Type B pancreatic cell (in vitro differentiated cells): Measurements from ENCODE around the gene CLCN6. TPM values are rescaled to one million over a fixed set of nuclear protein-coding genes. Genes with fewer than 3 reads are reported as not detected.

Source experiments
- DNase-seq: peaks from one replicate; pipeline ENCODE4 v3.0.0; 2021; ENCODE audit warnings: mixed read lengths; ENCODE audit not compliant: unreplicated experiment; ENCODE audit errors: extremely low spot score
- H3K27ac Mint-ChIP-seq: 2 replicates; pipeline ENCODE4 v1.8.0; 2021; ENCODE audit warnings: mild to moderate bottlenecking, mixed read lengths
- H3K27me3 Mint-ChIP-seq: 2 replicates; pipeline ENCODE4 v1.8.0; 2021; ENCODE audit warnings: mixed read lengths
- H3K36me3 Mint-ChIP-seq: 2 replicates; pipeline ENCODE4 v1.8.0; 2021; ENCODE audit warnings: mixed read lengths
- H3K4me1 Mint-ChIP-seq: one replicate; pipeline ENCODE4 v1.8.0; 2021; ENCODE audit warnings: mixed read lengths; ENCODE audit not compliant: unreplicated experiment
- H3K4me3 Mint-ChIP-seq: 2 replicates; pipeline ENCODE4 v1.8.0; 2021; ENCODE audit warnings: mild to moderate bottlenecking, mixed read lengths
- H3K9me3 Mint-ChIP-seq: 2 replicates; pipeline ENCODE4 v1.8.0; 2021; ENCODE audit warnings: mixed read lengths
- total RNA-seq: library from RNA; stranded (reverse); gene quantifications from 2 replicates; pipeline ENCODE4 v1.2.1, GENCODE V29; 2021; ENCODE audit warnings: low replicate concordance
- TF ChIP-seq, protein P1 (sequence below): fragments of 200-600 bp; sonication (generic); conservative IDR thresholded peaks from 2 replicates; pipeline ENCODE4 v1.5.0; 2021; ENCODE audit warnings: antibody characterized with exemption, mild to moderate bottlenecking

The CLCN6 gene
- total RNA-seq, 1 donor from 2014 or later: 31.1 TPM

DNA sequence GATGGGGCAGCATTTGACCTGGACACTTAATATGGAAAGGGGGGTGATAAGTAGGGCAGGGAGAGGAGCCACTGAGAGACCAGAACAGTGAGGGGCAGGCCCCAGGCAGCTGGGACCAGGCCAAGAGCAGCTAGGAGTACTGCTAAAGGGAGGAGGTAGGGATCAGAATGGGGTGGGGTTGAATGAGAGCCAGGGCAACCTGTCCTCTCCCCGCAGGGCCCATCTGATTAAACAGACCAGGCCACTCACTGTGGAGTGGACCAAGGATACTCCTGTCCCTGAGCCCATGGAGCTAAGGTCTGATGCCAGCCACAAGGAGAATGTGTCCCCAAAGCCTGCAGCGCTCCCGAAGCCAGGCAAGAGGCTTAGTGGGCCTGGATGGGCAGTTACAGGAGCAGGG is 41.9 kb upstream of the CLCN6 start:
- H3K4me3 Mint-ChIP-seq: no peak overlapping the region
- H3K9me3 Mint-ChIP-seq: no peaks in the 10 kb centered on the region

DNA sequence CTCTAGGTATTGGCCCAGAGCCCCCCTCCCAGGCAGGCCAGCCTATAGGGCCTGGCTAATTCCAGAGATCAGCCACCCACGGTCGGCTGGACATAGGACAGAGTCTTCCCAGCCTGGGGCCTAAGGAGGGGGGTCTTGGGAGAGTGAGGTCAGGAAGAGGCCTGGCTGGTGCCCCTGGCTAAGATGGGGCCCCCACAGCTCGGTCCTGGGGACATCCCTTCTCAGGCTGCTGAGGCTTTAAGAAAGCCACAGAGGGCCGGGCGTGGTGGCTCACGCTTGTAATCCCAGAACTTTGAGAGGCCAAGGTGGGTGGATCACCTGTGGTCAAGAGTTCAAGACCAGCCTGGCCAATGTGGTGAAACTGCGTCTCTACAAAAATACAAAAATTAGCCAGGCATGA is 41.5 kb upstream of the CLCN6 start:
- no peaks in the 10 kb centered on the region for H3K36me3 Mint-ChIP-seq
- H3K27ac Mint-ChIP-seq: no peak overlapping the region
- no peaks in the 10 kb centered on the region for H3K9me3 Mint-ChIP-seq
- no peak for DNase-seq
- H3K4me3 Mint-ChIP-seq: no peak overlapping the region
- H3K4me1 Mint-ChIP-seq: peaks cover 12% of the 10 kb centered on the region
- TF ChIP-seq, protein P1, sequence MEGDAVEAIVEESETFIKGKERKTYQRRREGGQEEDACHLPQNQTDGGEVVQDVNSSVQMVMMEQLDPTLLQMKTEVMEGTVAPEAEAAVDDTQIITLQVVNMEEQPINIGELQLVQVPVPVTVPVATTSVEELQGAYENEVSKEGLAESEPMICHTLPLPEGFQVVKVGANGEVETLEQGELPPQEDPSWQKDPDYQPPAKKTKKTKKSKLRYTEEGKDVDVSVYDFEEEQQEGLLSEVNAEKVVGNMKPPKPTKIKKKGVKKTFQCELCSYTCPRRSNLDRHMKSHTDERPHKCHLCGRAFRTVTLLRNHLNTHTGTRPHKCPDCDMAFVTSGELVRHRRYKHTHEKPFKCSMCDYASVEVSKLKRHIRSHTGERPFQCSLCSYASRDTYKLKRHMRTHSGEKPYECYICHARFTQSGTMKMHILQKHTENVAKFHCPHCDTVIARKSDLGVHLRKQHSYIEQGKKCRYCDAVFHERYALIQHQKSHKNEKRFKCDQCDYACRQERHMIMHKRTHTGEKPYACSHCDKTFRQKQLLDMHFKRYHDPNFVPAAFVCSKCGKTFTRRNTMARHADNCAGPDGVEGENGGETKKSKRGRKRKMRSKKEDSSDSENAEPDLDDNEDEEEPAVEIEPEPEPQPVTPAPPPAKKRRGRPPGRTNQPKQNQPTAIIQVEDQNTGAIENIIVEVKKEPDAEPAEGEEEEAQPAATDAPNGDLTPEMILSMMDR: no peak
- H3K27me3 Mint-ChIP-seq: peaks cover 25% of the 10 kb centered on the region

More for the DNA sequence above, 41.9 kb upstream of the CLCN6 start:
- DNase-seq: no peak
- H3K4me1 Mint-ChIP-seq: peaks cover 12% of the 10 kb centered on the region
- no peak overlapping the region for H3K27ac Mint-ChIP-seq
- H3K27me3 Mint-ChIP-seq: peaks cover 25% of the 10 kb centered on the region
- TF ChIP-seq, protein P1: no peak
- H3K36me3 Mint-ChIP-seq: no peaks in the 10 kb centered on the region

DNA sequence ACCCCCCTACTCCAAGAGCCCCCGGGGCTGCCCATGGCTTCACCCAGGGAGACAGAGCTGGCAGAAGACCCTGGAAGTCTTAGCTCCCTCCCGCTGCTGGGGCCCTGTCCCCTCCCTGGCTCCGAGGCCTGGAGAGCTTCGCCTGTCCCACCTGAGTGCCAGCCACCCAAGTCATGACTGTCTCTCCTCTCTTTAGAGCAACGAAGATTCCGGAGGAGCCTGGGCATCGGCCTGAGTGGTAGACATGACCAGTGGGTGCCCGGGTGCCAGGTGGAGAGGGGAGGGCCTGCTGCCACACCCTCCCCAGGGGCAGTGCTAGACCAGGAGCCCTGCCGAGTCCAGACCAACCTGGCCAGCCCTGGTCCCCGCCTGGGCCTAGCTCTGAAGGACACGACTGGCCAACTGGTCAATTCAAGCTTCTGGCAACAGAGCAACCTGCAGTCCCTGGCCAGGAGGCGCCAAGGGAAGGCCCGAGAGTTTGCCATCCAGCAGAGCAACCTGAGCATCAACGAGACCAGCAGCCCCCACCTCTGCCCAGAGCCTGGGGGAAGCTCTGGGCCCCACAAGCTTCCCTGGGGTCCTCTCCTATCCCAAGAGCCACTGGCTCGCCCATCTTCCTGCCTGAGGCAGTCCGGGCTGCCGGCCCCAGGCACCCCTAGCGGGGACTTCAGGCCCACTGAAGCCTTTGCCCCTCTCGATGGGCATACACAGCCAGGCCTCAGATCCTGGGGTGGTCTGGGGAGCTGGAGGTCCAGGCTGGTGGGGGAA is 40.1 kb upstream of the CLCN6 start:
- Mint-ChIP-seq H3K4me1 (peaks cover 12% of the 10 kb centered on the region), H3K36me3 (no peaks in the 10 kb centered on the region), H3K4me3 (no peak overlapping the region), H3K27ac (no peak overlapping the region), H3K9me3 (no peaks in the 10 kb centered on the region), H3K27me3 (peaks cover 18% of the 10 kb centered on the region)
- TF ChIP-seq, protein P1: no peak
- no peak for DNase-seq

DNA sequence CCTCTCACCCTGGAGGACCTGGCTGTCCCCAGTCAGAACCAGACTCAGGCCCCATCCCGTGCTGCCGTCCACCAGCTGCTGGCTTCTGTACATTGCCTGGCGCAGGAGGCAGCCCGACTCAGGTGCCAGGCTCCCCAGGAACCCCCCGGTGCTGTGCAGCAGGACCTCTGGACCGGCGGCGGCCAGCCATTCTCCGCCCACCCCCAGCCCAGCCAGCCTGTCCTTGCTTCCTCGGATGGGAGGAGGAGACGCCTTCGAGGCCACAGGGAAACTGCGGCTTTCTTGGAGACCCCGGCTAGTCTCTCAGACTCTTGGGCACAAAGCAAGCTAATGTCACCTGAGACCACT is 39.6 kb upstream of the CLCN6 start:
- Mint-ChIP-seq H3K27me3 (peaks cover 13% of the 10 kb centered on the region), H3K4me1 (peaks cover 12% of the 10 kb centered on the region)
- no peak for DNase-seq

DNA sequence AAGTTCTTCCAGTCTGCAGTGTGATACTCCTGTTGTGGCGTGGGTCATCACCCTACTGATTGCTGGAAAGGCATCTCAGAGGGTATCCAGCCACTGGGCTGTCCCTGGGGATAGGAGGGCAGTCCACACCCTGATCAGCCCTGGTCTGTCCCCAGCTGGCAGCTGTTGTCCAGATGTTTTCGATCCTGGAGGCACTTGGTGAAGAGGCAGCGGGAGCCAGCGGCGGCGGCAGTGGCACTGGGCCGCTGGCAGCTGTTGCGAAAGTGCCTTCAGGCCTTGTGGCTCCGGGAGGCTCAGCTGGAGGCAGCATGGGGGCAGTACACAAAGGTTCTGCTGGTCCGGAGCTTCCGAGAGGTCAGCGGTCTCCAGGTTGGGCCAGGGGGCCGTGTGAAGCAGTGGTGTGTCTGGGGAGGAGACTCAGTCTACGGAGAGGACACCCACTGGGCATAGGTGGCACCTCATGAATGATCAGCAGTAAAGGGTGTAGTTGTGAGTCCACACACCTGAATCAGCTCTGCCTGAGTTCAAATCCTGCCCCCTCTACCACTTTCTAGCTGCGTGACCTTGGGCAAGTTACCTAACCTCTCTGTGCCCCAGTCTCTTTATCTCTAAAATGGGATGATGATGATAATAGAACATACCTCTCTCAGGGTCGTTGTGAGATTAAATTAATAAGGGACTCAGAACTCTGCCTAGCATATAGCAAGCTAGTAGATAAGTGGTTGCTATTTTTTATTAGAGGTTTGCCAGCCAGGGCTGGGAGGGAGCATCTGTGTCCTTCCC is 37.9 kb upstream of the CLCN6 start:
- H3K4me3 Mint-ChIP-seq: no peak overlapping the region
- TF ChIP-seq, protein P1: no peak
- H3K27ac Mint-ChIP-seq: no peak overlapping the region
- H3K9me3 Mint-ChIP-seq: no peaks in the 10 kb centered on the region
- no peaks in the 10 kb centered on the region for H3K36me3 Mint-ChIP-seq
- peaks cover 8% of the 10 kb centered on the region for H3K4me1 Mint-ChIP-seq
- no peak for DNase-seq
- H3K27me3 Mint-ChIP-seq: peaks cover 4% of the 10 kb centered on the region

More for the DNA sequence above, 39.6 kb upstream of the CLCN6 start:
- Mint-ChIP-seq H3K27ac (no peak overlapping the region), H3K9me3 (no peaks in the 10 kb centered on the region), H3K36me3 (no peaks in the 10 kb centered on the region), H3K4me3 (no peak overlapping the region)
- TF ChIP-seq, protein P1: no peak
